Fibroblast of villous mesenchyme (primary cell): ENCODE data around the gene NHLH2. TPM values are rescaled to one million over a fixed set of nuclear protein-coding genes. Genes with fewer than 3 reads are reported as not detected.

ENCODE experiments used
- DNase-seq: peaks from one replicate; pipeline ENCODE4 v3.0.0-alpha.2; 2010; ENCODE audit warnings: low read depth
- H3K4me3 ChIP-seq: 2 replicates; pipeline ENCODE4 v1.5.1; 2011; ENCODE audit warnings: low read depth, mild to moderate bottlenecking, low read length
- total RNA-seq: library from RNA; depleted of rRNA; stranded (reverse); fragments of >200 nt; gene quantifications from 2 replicates; pipeline ENCODE4 v1.2.3, GENCODE V29; 2012
- TF ChIP-seq, protein P1 (sequence below): IDR thresholded peaks from 2 replicates; pipeline ENCODE4 v1.5.1; 2012; ENCODE audit warnings: low read depth, mild to moderate bottlenecking, low read length; ENCODE audit not compliant: insufficient read depth

The NHLH2 gene
- total RNA-seq, 1 donor = under 0.01 TPM

DNA sequence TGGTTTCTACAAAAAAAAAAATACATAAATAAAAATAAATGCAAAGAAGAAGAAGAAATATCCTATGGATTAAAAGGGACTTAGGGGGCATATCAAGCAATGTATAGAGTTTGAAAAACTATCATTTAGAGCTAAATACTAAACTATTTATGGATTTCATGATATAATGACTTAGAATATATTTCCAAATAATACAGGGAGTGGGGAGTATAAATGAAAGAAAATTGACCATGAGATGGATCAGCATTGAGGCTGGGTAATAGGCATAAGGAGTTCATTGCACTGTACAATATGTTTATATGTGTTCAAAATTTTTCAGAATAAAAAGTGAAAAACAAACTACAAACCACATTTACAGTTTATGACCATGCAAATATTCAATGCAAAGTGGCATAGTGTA, 18.8 kb downstream of the NHLH2 start:
- DNase-seq = no peak
- TF ChIP-seq, protein P1, sequence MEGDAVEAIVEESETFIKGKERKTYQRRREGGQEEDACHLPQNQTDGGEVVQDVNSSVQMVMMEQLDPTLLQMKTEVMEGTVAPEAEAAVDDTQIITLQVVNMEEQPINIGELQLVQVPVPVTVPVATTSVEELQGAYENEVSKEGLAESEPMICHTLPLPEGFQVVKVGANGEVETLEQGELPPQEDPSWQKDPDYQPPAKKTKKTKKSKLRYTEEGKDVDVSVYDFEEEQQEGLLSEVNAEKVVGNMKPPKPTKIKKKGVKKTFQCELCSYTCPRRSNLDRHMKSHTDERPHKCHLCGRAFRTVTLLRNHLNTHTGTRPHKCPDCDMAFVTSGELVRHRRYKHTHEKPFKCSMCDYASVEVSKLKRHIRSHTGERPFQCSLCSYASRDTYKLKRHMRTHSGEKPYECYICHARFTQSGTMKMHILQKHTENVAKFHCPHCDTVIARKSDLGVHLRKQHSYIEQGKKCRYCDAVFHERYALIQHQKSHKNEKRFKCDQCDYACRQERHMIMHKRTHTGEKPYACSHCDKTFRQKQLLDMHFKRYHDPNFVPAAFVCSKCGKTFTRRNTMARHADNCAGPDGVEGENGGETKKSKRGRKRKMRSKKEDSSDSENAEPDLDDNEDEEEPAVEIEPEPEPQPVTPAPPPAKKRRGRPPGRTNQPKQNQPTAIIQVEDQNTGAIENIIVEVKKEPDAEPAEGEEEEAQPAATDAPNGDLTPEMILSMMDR = no peak
- H3K4me3 ChIP-seq = no peak overlapping the region

DNA sequence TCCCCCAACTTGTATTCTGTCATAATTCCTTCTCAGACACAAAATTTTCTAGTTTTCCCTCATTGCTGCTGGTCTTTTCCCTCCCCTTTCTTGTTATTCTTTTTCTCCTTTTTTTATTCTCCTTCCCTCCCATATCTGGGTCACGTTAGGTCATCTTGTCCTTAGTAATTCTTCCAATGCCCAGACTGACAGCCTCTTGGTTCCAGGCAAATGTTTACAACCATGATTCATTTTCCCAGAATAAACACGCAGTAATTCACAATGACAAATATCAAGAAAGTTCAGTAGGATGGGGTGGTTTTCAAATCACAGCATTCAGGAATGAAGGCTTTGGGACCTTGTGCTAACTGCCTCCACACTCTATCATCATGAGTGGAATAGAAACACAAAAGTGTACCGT, 25.2 kb downstream of the NHLH2 start:
- H3K4me3 ChIP-seq = no peak overlapping the region
- TF ChIP-seq, protein P1 = no peak
- no peak for DNase-seq

DNA sequence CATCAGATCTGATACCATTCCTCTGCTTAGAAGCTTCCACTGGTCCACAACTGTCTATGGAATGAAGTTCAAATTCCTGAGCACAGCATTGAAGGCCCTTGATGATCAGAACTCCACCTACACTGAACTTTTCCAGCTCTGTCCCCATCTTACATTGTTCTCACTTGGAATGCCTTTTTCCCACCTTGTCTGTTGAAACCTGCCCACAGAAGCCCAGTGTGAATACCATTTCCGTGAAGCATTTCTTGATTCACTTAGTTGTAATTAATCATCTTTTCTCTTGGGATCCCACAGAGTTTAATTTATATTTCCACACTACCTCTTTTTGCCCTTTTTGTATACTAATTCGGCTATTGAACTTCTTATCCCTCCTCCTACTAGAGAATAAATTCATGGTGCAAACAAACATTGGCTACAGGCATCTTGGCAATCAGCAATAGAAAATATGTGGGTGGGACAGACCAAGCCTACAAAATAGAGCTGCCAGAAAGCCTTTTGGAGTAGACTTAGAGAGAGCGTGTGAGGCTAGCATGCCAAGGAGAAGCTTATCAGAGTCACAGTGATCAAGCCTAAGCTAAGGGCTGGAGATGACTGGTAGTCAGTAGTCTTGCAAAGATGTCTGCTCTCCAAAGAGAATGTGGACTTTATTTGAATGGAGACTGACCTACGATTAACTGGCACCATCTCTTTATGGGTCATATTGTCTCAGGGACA, 26.1 kb downstream of the NHLH2 start:
- DNase-seq = no peak
- TF ChIP-seq, protein P1 = no peak
- H3K4me3 ChIP-seq = no peak overlapping the region

DNA sequence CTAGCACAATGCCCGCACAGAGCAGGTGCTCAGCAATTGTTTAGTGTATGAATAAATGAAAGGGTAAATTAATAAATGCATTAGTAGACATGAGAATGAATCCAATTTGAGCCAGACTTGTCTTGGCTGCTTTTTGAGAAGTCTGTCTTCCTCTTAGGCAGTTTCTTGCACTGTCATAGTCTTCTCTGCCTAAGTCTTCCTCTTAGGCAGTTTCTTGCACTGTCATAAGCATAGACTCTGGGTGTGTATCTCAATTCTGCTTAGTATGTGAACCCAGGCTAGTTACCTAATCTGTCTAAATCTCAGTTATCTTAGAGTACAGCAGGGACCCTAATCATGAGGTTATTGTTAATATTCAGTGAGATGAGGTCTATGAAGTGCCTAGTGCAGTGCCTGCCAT, 27.2 kb downstream of the NHLH2 start:
- H3K4me3 ChIP-seq = no peak overlapping the region
- TF ChIP-seq, protein P1 = no peak
- DNase-seq = no peak

DNA sequence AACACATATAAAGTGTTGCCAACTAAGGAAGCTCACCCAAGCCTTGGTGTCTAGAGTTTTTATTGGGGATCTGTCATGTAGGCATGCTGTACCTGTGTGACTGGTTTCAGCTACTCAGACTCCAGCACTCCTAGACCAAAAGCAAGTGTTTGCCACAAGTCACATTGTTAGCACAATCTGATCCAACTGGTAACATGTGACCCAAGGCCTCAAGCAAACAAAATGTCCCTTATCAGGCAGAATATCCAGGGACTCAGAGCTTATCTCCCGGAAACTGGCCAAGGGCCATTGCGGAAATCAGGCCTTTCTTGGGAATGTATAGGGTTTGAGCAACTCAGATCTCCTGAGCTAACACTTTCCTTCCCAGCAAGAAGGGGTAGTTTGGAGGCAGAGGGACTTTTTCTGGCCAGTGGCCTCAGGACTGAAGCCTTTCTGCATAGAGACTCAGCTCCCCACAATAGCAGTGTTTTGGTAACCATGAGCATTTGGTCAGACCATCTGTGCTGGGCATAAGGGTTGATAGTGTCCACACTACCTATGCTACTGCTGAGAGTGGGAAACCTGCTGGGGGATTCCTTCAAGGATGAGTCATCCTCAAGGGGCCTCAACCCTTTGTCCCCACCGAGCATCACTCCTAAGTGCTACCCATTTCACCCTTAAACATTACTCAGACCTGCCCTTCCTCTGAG, 29.6 kb downstream of the NHLH2 start:
- no peak overlapping the region for H3K4me3 ChIP-seq
- DNase-seq = peak; percentile 34
- TF ChIP-seq, protein P1 = no peak

DNA sequence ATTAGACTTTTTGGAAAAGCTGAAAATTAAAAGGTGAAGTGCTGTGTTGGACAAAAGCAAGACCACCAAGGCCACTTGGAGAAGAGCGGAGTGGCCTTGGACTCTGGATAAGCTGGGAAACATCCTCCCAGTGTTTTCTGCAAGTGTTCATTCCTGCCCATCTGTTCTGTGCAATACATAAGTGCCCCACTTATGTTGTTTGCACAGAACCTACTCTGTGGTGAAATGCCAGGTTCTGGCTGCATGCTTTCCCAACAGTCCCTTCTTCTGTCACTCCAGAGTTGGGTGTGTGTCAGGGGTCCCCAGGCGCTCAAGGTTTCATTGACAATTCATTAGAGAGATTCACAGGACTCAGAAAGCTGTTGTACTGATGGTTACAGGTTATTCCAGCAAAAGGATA, 30.3 kb downstream of the NHLH2 start:
- TF ChIP-seq, protein P1 = no peak
- DNase-seq = no peak

More for the DNA sequence above, 30.3 kb downstream of the NHLH2 start:
- no peak overlapping the region for H3K4me3 ChIP-seq
